WTC11 (cell line): ENCODE results near the gene C4BPB.

Experiments
- CREB1 ChIP-seq: sonication (generic); formaldehyde crosslinking; IDR thresholded peaks from 2 replicates; pipeline ENCODE4 v1.8.0; 2023; ENCODE audit warnings: mild to moderate bottlenecking, missing genetic modification reagents
- FOXJ3 ChIP-seq: sonication (generic); formaldehyde crosslinking; IDR thresholded peaks from 2 replicates; pipeline ENCODE4 v1.9.0; 2021; ENCODE audit warnings: missing genetic modification reagents, mild to moderate bottlenecking, borderline replicate concordance
- JUN ChIP-seq: sonication (generic); formaldehyde crosslinking; IDR thresholded peaks from 2 replicates; pipeline ENCODE4 v1.8.0; 2023; ENCODE audit warnings: mild to moderate bottlenecking, missing genetic modification reagents
- KAT7 ChIP-seq: sonication (generic); formaldehyde crosslinking; IDR thresholded peaks from 2 replicates; pipeline ENCODE4 v1.8.1; 2023; ENCODE audit warnings: missing genetic modification reagents, mild to moderate bottlenecking, borderline replicate concordance
- NFYB ChIP-seq: sonication (generic); formaldehyde crosslinking; conservative IDR thresholded peaks from 2 replicates; pipeline ENCODE4 v1.8.0; 2022; ENCODE audit warnings: low read depth, missing genetic modification reagents
- PRDM15 ChIP-seq: sonication (generic); formaldehyde crosslinking; IDR thresholded peaks from 2 replicates; pipeline ENCODE4 v1.8.0; 2022; ENCODE audit warnings: missing genetic modification reagents
- ZBTB21 ChIP-seq: sonication (generic); formaldehyde crosslinking; IDR thresholded peaks from 2 replicates; pipeline ENCODE4 v1.8.1; 2023; ENCODE audit warnings: mild to moderate bottlenecking, missing genetic modification reagents, borderline replicate concordance
- ZNF138 ChIP-seq: sonication (generic); formaldehyde crosslinking; conservative IDR thresholded peaks from 2 replicates; pipeline ENCODE4 v1.8.1; 2022; ENCODE audit warnings: mild to moderate bottlenecking, moderate library complexity, missing genetic modification reagents
- ZNF263 ChIP-seq: sonication (generic); formaldehyde crosslinking; IDR thresholded peaks from 2 replicates; pipeline ENCODE4 v1.8.1; 2022; ENCODE audit warnings: low read depth, mild to moderate bottlenecking, moderate library complexity, missing genetic modification reagents
- TF ChIP-seq, protein P1 (sequence below): fragments of 200-600 bp; IDR thresholded peaks from 2 replicates; pipeline ENCODE4 v1.8.0; 2022; ENCODE audit warnings: antibody characterized with exemption
- TF ChIP-seq, protein P2 (sequence below): sonication (generic); formaldehyde crosslinking; IDR thresholded peaks from 2 replicates; pipeline ENCODE4 v1.8.0; 2022; ENCODE audit warnings: mild to moderate bottlenecking, missing genetic modification reagents

DNA sequence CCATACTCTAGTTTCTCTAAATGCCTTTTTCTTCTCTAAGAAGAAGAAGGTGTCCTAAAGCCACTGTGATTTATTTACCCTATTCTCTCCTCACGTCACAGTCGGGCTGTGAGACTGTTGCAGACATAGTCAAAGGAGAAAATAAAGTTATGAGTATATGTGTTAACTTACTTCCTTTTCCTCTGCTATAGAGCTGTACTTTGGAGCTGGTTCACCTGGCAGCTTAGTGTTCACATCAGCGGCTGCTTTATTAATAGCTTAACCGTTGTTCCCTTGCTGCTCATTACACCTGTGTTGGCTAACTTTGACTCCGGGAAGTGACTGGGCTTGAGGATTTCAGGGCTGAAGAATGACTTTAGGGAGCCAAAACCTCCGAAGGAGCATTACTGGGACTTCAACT lies 32.0 kb upstream of the C4BPB start:
- TF ChIP-seq PRDM15 (CRISPR knock-in tag) (no peak), ZNF138 (CRISPR knock-in tag) (no peak), JUN (CRISPR knock-in tag) (no peak), FOXJ3 (CRISPR knock-in tag) (no peak), ZNF263 (CRISPR knock-in tag) (no peak), ZBTB21 (no peak), CREB1 (CRISPR knock-in tag) (no peak), NFYB (CRISPR knock-in tag) (no peak), KAT7 (no peak)
- TF ChIP-seq, protein P1, sequence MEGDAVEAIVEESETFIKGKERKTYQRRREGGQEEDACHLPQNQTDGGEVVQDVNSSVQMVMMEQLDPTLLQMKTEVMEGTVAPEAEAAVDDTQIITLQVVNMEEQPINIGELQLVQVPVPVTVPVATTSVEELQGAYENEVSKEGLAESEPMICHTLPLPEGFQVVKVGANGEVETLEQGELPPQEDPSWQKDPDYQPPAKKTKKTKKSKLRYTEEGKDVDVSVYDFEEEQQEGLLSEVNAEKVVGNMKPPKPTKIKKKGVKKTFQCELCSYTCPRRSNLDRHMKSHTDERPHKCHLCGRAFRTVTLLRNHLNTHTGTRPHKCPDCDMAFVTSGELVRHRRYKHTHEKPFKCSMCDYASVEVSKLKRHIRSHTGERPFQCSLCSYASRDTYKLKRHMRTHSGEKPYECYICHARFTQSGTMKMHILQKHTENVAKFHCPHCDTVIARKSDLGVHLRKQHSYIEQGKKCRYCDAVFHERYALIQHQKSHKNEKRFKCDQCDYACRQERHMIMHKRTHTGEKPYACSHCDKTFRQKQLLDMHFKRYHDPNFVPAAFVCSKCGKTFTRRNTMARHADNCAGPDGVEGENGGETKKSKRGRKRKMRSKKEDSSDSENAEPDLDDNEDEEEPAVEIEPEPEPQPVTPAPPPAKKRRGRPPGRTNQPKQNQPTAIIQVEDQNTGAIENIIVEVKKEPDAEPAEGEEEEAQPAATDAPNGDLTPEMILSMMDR = no peak
- TF ChIP-seq, protein P2, sequence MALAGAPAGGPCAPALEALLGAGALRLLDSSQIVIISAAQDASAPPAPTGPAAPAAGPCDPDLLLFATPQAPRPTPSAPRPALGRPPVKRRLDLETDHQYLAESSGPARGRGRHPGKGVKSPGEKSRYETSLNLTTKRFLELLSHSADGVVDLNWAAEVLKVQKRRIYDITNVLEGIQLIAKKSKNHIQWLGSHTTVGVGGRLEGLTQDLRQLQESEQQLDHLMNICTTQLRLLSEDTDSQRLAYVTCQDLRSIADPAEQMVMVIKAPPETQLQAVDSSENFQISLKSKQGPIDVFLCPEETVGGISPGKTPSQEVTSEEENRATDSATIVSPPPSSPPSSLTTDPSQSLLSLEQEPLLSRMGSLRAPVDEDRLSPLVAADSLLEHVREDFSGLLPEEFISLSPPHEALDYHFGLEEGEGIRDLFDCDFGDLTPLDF = no peak
